Non-pigmented ciliary epithelial cell (primary cell): ENCODE results near the gene TMA7B.

Experiments
- DNase-seq: peaks from one replicate; pipeline ENCODE4 v3.0.0-alpha.2; 2010; ENCODE audit warnings: low read depth

Gene TMA7B

DNA sequence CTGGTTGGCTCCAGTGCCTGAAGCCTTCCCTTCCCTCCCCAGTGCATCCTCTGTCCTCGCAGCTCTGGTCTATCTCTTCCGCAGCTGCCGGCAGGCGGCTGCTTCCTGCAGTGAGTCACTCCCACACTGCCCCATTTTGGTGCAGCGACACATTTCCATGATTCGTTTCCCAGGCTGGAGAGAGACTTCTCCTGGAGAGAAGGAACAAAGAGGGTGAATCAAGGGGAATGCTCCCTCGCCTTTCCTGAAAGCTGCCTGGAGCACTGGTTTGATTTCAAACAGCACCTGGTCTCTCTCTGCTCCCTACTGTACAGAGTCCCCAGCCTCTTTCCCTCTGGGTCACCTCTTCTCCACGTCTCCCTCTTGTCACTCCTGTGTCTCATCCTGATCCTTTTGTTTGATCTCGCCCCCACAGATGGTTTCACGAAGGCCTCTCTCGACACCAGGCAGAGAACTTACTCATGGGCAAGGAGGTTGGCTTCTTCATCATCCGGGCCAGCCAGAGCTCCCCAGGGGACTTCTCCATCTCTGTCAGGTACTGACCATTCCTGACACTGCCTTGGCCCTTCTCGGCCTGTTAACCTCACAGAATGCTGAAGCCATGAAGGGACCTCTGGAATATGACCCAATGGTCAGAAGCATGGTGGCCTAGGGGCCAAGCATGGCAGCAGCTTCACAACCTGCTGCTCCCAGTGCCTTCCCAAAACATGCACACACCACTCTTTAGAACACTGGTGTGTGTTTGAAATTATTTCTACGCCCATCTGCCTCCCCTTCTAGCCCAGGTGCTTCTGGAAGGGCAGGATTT lies at the start of gene TMA7B:
TMA7B (plus strand) TSS at position 758 of the 808 bp plus-strand sequence. CDS start 3,978 bp downstream, outside the sequence.
- DNase-seq: no peak

DNA sequence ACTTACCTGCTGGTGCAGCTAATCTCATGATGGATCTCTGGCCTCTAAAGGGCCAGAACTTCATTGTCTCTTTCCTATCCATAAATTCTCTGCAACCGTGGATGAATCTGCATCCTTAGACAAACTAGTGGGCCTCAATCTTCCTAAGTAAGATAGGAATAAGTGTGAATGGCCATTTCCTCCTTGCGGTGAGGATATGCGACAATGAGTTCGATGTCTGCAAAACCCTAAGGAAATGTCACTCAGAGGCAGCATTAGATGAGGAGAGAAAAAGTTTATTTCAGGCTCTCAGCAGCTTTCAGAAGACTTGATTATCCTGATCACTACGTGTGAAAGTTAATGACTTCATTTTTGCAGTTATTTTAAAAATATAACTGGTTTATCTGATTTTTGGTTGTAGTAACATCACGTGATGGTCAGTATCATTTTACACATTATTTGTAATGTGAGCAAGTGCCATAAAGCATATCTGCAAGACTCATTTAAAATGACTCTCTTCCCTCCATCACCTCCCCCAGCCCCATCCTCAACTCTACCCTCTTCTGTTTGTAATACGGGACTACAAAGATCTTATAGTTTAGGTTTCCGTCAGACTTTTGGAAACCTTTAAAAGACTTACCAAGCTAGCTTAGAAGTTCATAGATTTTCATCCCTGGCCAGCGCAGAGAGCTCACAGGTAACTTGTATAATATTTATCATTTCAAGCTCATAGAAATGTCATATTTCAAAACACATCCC lies 49.2 kb upstream of the TMA7B start:
- DNase-seq: no peak

DNA sequence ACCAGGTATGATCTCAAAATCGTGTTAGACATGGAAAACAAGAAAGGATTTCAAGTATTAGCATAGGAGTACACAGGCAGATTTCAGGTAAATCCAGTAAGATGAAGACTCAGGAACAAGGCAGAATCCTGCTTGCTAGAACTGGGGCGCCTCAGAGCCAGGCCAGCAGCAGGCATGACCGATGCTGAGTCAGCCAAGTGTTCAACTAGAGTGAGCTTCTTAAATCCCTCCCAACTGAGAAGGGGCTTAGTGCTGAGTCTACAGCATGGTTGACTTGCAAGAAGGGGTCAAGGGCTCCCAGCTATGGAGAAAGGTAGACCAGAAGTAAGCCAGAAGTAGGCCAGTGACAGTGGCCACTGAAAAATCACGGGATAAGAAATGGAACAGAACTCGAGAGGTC lies 46.9 kb upstream of the TMA7B start:
- DNase-seq: no peak

DNA sequence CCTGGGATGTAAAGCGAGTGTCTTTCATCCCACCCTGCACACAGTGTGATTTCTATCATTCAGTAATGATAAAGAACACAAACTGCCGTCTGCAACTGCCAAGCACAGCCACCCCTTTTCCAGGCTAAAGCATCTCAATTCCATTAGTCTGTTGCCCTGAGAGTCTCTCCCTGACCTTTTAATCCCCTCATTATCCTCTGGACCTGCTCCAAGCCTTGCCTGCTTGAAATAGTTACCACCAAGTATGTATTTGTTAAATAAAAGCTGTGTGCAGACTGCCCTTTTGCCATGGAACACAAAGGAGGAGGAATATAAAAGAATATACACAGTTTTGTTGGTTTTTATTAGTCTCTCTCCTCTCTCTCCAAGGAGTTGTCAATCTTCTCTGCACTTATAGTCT lies 46.3 kb upstream of the TMA7B start:
- DNase-seq: no peak

- no peak for DNase-seq
Measured at GRCh38 chr22:39914584-39914983, 45.6 kb upstream of the TMA7B start.

DNA sequence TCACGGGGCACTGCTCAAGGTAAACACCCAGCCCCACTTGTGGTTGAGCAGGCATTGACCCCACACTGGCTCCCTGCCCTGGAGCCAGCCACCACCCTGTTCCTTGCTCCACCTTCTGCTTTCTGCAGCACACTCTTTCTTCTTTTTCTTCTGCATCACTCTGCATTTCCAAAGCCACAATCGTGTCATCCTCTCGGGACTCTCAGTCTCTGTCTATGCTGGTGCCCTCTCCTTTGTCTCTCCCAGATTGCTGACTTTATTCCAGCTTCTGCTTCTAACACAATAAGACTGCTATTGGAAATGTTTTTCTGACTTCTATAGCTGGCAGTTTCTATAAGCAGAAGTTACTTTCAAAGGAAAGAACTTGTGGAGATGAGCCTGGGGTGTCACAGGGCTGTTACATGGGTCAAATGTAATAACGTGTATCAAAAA lies 44.9 kb upstream of the TMA7B start:
- no peak for DNase-seq

- DNase-seq: no peak
Measured at GRCh38 chr22:39916496-39916895, 43.7 kb upstream of the TMA7B start.

GRCh38 chr22:39917197-39917643 lies 43.0 kb upstream of the TMA7B start:
- DNase-seq: no peak

- DNase-seq: no peak
Measured at GRCh38 chr22:39917776-39918495, 42.3 kb upstream of the TMA7B start.

- no peak for DNase-seq
Measured at GRCh38 chr22:39920134-39920743, 40.0 kb upstream of the TMA7B start.

DNA sequence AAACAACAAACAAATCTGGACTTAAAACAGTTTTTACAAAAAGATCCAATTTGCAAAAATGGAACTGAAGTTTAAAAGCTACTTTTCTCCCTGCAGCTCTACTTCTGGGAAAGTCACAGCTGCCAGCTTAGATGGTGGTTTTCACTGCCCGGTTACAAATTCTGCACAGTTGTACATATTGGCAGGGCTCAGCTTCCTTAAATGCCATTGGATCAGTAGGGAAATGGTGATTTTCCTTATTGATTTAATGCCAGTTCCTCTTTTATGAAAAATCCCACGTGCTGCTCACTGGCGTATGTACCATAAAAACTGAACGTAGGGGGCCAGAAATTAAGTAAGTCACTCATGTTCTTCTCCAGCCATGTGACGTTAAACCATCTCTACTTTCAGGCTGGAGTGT lies 36.5 kb upstream of the TMA7B start:
- no peak for DNase-seq

DNA sequence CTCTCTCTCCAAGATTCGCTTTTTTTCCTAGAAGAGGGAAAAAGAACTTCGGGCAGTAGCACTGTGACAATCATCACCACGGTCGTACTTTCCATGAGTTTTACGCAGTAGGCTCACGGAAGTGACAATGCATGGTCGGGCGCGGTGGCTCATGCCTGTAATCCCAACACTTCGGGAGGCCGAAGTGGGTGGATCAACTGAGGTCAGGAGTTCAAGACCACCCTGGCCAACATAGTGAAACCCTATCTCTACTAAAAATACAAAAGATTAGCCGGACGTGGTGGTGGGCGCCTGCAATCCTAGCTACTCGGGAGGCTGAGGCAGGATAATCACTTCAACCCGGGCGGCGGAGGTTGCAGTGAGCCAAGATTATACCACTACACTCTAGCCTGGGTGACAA lies 35.9 kb upstream of the TMA7B start:
- DNase-seq: no peak

DNA sequence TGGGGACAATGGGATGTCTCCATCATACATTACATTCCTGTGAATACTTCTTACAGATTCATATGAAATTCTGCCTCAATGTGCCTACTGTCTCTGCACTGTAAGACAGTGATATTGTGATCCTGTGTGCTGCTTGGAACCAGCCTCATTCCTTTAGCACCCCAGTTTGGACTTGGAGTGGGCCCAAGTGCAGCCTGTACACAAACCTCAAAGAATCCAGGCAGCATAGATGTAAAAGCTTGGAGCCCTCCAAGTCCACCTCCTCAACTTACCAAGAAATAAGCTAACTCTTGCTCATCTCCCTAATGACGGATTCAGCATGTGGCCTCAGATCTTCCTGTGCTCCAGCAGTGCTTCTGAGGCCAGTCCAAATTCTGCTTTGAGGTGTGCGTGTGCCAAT lies 34.9 kb upstream of the TMA7B start:
- DNase-seq: no peak

GRCh38 chr22:39925909-39926679 lies 34.1 kb upstream of the TMA7B start:
- DNase-seq: no peak

DNA sequence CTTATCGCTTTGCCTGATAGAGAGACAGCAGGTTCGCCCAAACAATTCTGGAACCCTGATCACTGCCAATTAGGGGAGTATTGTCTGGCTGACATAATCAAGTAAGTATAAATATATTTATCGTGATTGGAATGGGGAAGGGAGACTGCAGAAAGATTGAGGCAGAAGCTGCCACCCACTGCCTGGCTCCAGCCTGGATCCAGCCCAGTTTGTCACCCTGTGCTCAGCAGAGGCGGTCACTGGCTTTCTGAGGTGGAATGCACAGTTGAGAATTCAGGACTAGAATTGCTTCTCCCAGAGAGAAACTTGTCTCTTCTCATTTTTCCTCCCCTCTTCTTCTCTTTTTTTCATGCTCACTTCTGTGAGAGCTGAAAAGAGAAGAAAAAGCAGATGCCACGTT lies 33.4 kb upstream of the TMA7B start:
- no peak for DNase-seq

DNA sequence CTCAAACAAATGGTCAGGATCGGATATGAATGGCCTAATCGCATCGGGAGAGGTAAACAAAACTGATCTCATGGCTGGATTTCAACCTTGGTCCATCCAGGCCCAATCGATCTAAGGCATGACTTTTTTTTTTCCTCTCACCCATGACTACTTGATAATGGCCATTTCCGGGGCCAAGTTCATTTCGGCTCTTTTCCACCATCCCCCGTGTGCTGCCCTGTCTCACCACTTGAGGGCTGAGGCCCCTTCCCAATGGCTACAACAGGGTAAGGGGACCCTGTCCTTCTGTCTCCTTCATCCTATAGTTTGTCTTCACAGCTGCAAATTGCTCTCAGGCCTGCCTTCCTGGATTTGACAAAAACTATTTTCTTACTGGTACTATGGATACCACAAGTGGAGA lies 32.7 kb upstream of the TMA7B start:
- no peak for DNase-seq

GRCh38 chr22:39928536-39929520 lies 31.4 kb upstream of the TMA7B start:
- no peak for DNase-seq

- no peak for DNase-seq
Measured at GRCh38 chr22:39931251-39931650, 28.9 kb upstream of the TMA7B start.

DNA sequence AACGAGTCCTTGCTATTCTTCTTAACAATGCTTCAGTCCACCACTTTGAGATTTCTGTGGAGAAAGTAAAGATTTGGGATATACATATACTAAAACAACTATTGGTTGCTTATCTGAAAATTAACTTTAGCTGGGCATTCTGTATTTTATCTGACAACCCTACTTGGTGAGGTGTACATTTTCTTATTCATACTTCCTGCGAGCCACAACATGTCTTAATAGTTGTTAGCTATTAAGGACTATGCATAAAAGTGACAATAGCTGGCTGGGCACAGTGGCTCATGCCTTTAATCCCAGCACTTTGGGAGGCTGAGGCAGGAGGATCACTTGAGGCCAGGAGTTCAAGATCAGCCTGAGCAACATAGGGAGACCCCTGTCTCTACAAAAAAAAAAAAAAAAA lies 28.0 kb upstream of the TMA7B start:
- DNase-seq: no peak

- DNase-seq: no peak
Measured at GRCh38 chr22:39932918-39933649, 27.1 kb upstream of the TMA7B start.
